ENCODE data around the gene RGL1.

DNA sequence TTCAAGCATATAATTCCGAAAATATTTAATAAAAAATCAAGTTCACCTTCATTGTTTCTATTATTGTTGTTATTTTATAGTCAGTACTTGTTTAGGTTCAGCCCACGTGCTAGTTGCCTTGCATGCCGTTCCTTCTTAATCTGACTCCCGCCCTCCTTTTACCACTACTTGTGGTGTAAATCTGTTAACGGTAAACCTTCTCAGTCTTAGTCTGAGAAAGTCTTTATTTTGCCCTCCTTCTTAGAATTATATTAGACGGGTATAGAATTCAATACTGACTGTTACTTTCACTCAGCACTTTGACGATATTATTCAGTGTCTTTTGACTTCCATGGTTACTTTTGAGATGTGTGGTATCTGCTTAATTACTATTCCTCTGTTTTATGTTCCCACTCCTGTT lies 104.8 kb downstream of the RGL1 start:
- TF ChIP-seq CBFA2T3 (IDR thresholded peaks at IDR 0.05) (no peak), KDM1A (IDR thresholded peaks at IDR 0.05) (no peak), POLR2AphosphoS5 (IDR thresholded peaks at IDR 0.05; ENCODE audit: control insufficient read depth, insufficient read depth, low read depth, low read length) (no peak), ATF3 (IDR thresholded peaks at IDR 0.05) (no peak), ATF3 (CRISPR knock-in tag; conservative IDR thresholded peaks at IDR 0.05) (no peak), CTCF (IDR thresholded peaks at IDR 0.05 in 2 of 3, conservative IDR thresholded peaks at IDR 0.05 in 1 of 3; ENCODE audit: insufficient read depth in 2 of 3, low read depth in 1 of 3, low read length in 3 of 3) (no peak), CEBPB (tag; IDR thresholded peaks at IDR 0.05) (no peak), RNF219 (CRISPR knock-in tag; IDR thresholded peaks at IDR 0.05) (no peak), NFIC (IDR thresholded peaks at IDR 0.05) (no peak), RAD21 (CRISPR knock-in tag; conservative IDR thresholded peaks at IDR 0.05 in 1 of 2, IDR thresholded peaks at IDR 0.05 in 1 of 2) (no peak), ZNF121 (CRISPR knock-in tag; conservative IDR thresholded peaks at IDR 0.05) (no peak), TBL1XR1 (IDR thresholded peaks at IDR 0.05; ENCODE audit: low read length in 2 of 2) (no peak), SREBF2 (CRISPR knock-in tag; IDR thresholded peaks at IDR 0.05) (no peak), POLR2A (conservative IDR thresholded peaks at IDR 0.05) (no peak), POLR3G (IDR thresholded peaks at IDR 0.05; ENCODE audit: extremely low read depth, insufficient read length, insufficient replicate concordance) (no peak)

Data from K562 (cell line).